ENCODE results near the gene KCNQ1OT1. TPM values are rescaled to one million over a fixed set of nuclear protein-coding genes. Genes with fewer than 3 reads are reported as not detected.

The KCNQ1OT1 gene
- total RNA-seq, 4 donors from 2014 or later: 2.5 to 4.5 (median 3.1) TPM

DNA sequence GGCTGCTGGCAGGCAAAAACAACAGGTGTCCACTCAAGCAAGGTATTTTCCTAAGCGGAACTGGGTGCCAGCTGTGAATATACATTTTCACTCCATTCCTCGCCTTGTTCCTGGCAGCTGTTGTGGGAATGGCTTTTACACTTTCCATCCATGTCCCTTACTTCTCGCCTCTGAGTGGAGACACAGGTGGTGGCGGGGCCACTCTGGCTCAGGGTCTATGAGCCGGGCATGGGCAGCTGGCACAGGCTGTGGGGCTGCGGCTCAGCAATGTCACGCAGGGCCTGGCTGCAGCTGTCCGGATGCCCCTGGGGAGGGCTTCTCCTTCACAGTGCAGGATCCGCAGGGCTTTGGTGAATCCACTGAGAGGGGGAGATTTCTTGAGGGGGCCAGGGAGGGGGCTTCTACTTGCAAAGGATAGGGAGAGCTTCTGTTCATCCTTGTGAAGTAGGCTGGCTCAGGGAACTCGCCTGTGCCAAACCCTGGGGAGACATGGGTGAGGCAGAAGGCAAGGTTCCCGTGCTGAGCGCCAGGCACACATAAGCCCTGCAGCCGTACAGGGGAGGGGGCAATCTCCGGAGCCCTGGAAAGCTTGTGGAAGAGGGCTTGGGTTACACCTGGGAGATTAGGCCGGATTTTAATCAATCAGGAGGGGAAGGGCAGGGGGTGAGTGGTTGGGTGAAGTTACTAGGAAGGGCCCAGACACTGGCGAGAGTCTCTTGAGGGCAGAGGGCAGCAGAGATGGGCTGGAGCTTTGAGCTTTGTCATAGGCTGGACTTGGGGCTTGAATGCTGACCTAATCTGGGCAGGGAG, 45.7 kb downstream of the KCNQ1OT1 start:
- TF ChIP-seq POLR2AphosphoS5 (IDR thresholded peaks at IDR 0.05) (no peak), EP300 (IDR thresholded peaks at IDR 0.05) (no peak), POLR2A (IDR thresholded peaks at IDR 0.05) (no peak)
- TF ChIP-seq, protein P1, sequence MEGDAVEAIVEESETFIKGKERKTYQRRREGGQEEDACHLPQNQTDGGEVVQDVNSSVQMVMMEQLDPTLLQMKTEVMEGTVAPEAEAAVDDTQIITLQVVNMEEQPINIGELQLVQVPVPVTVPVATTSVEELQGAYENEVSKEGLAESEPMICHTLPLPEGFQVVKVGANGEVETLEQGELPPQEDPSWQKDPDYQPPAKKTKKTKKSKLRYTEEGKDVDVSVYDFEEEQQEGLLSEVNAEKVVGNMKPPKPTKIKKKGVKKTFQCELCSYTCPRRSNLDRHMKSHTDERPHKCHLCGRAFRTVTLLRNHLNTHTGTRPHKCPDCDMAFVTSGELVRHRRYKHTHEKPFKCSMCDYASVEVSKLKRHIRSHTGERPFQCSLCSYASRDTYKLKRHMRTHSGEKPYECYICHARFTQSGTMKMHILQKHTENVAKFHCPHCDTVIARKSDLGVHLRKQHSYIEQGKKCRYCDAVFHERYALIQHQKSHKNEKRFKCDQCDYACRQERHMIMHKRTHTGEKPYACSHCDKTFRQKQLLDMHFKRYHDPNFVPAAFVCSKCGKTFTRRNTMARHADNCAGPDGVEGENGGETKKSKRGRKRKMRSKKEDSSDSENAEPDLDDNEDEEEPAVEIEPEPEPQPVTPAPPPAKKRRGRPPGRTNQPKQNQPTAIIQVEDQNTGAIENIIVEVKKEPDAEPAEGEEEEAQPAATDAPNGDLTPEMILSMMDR (IDR thresholded peaks at IDR 0.05): no peak
- Histone ChIP-seq H3K36me3 (no peaks in the 10 kb centered on the region), H3K9me3 (peaks cover 10% of the 10 kb centered on the region), H3K4me1 (no peaks in the 10 kb centered on the region), H3K4me3 (no peak overlapping the region), H3K27ac (no peak overlapping the region), H3K27me3 (no peaks in the 10 kb centered on the region)
- 76% methylated on average over 16 of the region's 16 CpGs for WGBS
- DNase-seq (ENCODE audit: low spot score in 2 of 2): peak in 1 of 2 donors; percentile 40

- H3K9me3 ChIP-seq: peaks cover 14% of the 10 kb centered on the region
- no peaks in the 10 kb centered on the region for H3K36me3 ChIP-seq
- H3K27me3 ChIP-seq: no peaks in the 10 kb centered on the region
- TF ChIP-seq, protein P1 (IDR thresholded peaks at IDR 0.05): no peak
- TF ChIP-seq EP300 (IDR thresholded peaks at IDR 0.05) (no peak), POLR2AphosphoS5 (IDR thresholded peaks at IDR 0.05) (no peak)
- 95% methylated on average over 1 of the region's 1 CpG for WGBS
- DNase-seq (ENCODE audit: low spot score in 2 of 2): no peak
- H3K4me1 ChIP-seq: no peaks in the 10 kb centered on the region
- no peak overlapping the region for H3K4me3 ChIP-seq
- no peak overlapping the region for H3K27ac ChIP-seq
Observed at GRCh38 chr11:2653198-2653551, 46.6 kb downstream of the KCNQ1OT1 start.

- Histone ChIP-seq H3K4me1 (no peaks in the 10 kb centered on the region), H3K4me3 (no peak overlapping the region), H3K36me3 (no peaks in the 10 kb centered on the region), H3K27me3 (no peaks in the 10 kb centered on the region), H3K27ac (no peak overlapping the region), H3K9me3 (peaks cover 18% of the 10 kb centered on the region)
- WGBS: 71% methylated on average over 11 of the region's 11 CpGs
- TF ChIP-seq POLR2AphosphoS5 (IDR thresholded peaks at IDR 0.05): no peak
- no peak for DNase-seq (ENCODE audit: low spot score in 2 of 2)
Observed at GRCh38 chr11:2652333-2653197, 47.2 kb downstream of the KCNQ1OT1 start.

- Histone ChIP-seq H3K27me3 (no peaks in the 10 kb centered on the region), H3K4me1 (no peaks in the 10 kb centered on the region), H3K36me3 (no peaks in the 10 kb centered on the region), H3K27ac (no peak overlapping the region), H3K4me3 (no peak overlapping the region), H3K9me3 (peaks cover 18% of the 10 kb centered on the region)
- DNase-seq (ENCODE audit: low spot score in 2 of 2): peak in 1 of 2 donors; percentile 40
- WGBS: 73% methylated on average over 7 of the region's 7 CpGs
- TF ChIP-seq, protein P1 (IDR thresholded peaks at IDR 0.05): no peak
- TF ChIP-seq POLR2A (IDR thresholded peaks at IDR 0.05): no peak
- no peak for TF ChIP-seq EP300 (IDR thresholded peaks at IDR 0.05)
- TF ChIP-seq POLR2AphosphoS5 (IDR thresholded peaks at IDR 0.05): no peak
Observed at GRCh38 chr11:2651826-2652271, 47.9 kb downstream of the KCNQ1OT1 start.

DNA sequence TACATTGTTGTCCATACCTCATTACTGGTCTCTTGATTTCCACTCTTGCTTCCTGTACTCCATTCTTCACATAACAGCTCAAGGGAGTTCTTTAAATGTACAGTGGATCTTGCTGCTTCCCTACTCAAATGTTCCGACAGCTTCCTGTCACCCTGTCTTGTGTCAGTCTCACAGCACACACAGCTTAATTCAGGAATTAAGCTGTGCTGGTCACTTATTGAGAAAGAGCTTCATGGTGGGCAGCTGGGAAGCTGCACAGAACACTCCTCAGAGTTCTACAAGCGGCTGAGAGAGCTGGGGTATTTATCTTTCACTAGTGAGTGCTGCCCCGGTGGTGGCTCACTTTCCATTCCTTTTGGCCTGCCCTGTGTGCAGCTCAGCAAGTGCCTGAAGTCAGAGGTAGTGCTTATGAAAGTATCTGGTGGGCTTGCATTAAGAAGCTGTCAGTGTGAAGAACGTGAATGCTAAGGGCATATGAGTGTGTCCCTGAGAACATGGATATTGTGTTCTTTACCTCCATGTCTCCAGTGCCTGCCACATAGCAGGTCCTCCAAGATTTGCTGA, 48.7 kb downstream of the KCNQ1OT1 start:
- WGBS: 91% methylated on average over 4 of the region's 4 CpGs

More for the DNA sequence above, 48.7 kb downstream of the KCNQ1OT1 start:
- TF ChIP-seq, protein P1 (IDR thresholded peaks at IDR 0.05): no peak
- TF ChIP-seq EP300 (IDR thresholded peaks at IDR 0.05) (no peak), POLR2AphosphoS5 (IDR thresholded peaks at IDR 0.05) (no peak), POLR2A (IDR thresholded peaks at IDR 0.05) (no peak)
- no peak for DNase-seq (ENCODE audit: low spot score in 2 of 2)
- no peaks in the 10 kb centered on the region for H3K27me3 ChIP-seq
- no peak overlapping the region for H3K4me3 ChIP-seq
- H3K36me3 ChIP-seq: no peaks in the 10 kb centered on the region
- no peak overlapping the region for H3K27ac ChIP-seq
- peaks cover 18% of the 10 kb centered on the region for H3K9me3 ChIP-seq
- H3K4me1 ChIP-seq: no peaks in the 10 kb centered on the region
